ENCODE measurements around the gene CHD5.
A peak's percentile ranks its signal among the peaks of the same experiment; 100 is the strongest.

The CHD5 gene

GRCh38 chr1:6124746-6125365 lies 55.3 kb downstream of the CHD5 start:
- no peak for TF ChIP-seq CTCF (IDR thresholded peaks at IDR 0.05; ENCODE audit: low read length, missing control alignments)
- no peak for DNase-seq (ENCODE audit: low read depth)
- H3K4me3 ChIP-seq (replicated peaks; ENCODE audit: low read depth, low read length) = no peak overlapping the region

DNA sequence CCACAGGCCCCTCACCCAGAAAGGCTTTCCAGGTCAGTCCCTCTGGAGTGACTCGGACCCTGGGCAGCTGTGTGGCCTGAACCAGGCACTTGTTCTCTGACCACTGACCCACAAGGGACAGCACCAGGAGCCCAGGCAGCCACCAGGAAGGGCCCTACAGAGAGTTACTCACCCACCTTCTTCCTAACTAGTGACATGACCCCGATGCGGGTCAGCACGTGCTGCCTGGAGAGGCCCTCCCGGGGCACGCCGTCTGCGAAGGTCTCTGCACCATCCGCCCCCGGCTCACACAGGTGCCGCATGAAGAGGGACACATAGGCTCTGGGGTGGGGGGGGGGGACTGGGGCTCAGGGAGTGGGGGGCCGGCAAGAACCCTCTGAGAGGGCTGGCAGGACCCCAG lies 55.8 kb downstream of the CHD5 start:
- TF ChIP-seq CTCF (IDR thresholded peaks at IDR 0.05; ENCODE audit: low read length, missing control alignments) = no peak
- H3K4me3 ChIP-seq (replicated peaks; ENCODE audit: low read depth, low read length) = no peak overlapping the region
- DNase-seq (ENCODE audit: low read depth) = no peak

GRCh38 chr1:6123816-6124215 lies 56.3 kb downstream of the CHD5 start:
- no peak overlapping the region for H3K4me3 ChIP-seq (replicated peaks; ENCODE audit: low read depth, low read length)
- no peak for TF ChIP-seq CTCF (IDR thresholded peaks at IDR 0.05; ENCODE audit: low read length, missing control alignments)
- no peak for DNase-seq (ENCODE audit: low read depth)

DNA sequence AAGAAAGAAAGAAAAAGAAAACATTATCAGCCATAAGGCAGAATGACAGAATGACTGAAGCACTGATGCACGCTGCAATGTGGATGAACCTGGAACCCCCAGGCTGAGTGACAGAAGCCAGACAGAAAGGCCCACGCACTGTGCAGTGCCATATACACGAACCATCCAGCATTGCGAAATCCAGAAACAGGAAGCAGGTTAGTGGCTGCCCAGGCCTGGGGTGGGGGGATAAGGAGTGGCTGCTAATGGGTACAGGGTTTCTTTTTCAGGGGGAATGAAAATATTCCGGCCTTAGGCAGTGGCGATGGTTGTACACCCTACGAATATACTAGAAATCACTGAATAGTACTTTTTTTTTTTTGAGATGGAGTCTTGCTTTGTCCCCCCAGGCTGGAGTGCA lies 57.0 kb downstream of the CHD5 start:
- no peak overlapping the region for H3K4me3 ChIP-seq (replicated peaks; ENCODE audit: low read depth, low read length)
- DNase-seq (ENCODE audit: low read depth) = no peak
- TF ChIP-seq CTCF (IDR thresholded peaks at IDR 0.05; ENCODE audit: low read length, missing control alignments) = no peak

- H3K4me3 ChIP-seq (replicated peaks; ENCODE audit: low read depth, low read length) = no peak overlapping the region
- TF ChIP-seq CTCF (IDR thresholded peaks at IDR 0.05; ENCODE audit: low read length, missing control alignments) = no peak
- DNase-seq (ENCODE audit: low read depth) = no peak
These were observed 58.3 kb downstream of the CHD5 start for GRCh38 chr1:6121651-6122370.

DNA sequence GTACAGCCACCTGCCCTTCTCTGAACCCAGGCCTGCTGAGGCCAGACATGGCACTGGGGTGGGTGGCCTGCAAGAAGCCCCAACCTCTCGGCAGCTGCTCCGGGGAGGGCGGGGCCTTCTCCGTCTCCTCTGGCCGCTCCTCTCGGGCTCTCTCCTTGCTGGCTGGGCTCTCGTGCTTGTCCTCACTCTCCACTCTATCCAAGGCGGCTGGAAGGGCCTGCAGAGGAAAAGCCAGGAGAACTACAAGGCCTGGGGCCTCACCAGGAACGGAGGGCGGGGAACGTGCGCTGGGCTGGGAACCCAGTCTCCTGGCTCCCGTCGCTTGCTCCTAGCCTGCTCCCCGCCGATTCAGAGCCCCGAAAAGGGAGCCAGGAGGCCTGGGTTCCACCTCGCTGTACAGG lies 59.1 kb downstream of the CHD5 start:
- no peak for DNase-seq (ENCODE audit: low read depth)
- no peak for TF ChIP-seq CTCF (IDR thresholded peaks at IDR 0.05; ENCODE audit: low read length, missing control alignments)
- no peak overlapping the region for H3K4me3 ChIP-seq (replicated peaks; ENCODE audit: low read depth, low read length)

- DNase-seq (ENCODE audit: low read depth) = peak; percentile 39
- H3K4me3 ChIP-seq (replicated peaks; ENCODE audit: low read depth, low read length) = no peak overlapping the region
- no peak for TF ChIP-seq CTCF (IDR thresholded peaks at IDR 0.05; ENCODE audit: low read length, missing control alignments)
These were observed 61.7 kb downstream of the CHD5 start for GRCh38 chr1:6118415-6118814.

Data from fibroblast of pulmonary artery (primary cell).